Measurements from ENCODE around the gene SAMD5. TPM values are rescaled to one million over a fixed set of nuclear protein-coding genes. Genes with fewer than 3 reads are reported as not detected.

SAMD5 gene
- total and polyA plus RNA-seq, 9 of the 15 experiments (the other 6 are each of a cell fraction or from before 2014, with no cell fraction given), result 0.15 to 0.91 (median 0.55) TPM

- in situ Hi-C loops (cut with MboI), result no loop called here
- 32% methylated on average over 6 of the region's 6 CpGs for WGBS (ENCODE audit: insufficient coverage, low coverage, missing lambda C conversion rate)
- CTCF ChIA-PET (ENCODE audit: low intra/inter-chr PET ratio), result no interaction called here
- TF ChIP-seq RREB1 (CRISPR knock-in tag; IDR thresholded peaks at IDR 0.05), result no peak
- TF ChIP-seq RAD51 (IDR thresholded peaks at IDR 0.05; ENCODE audit: borderline replicate concordance, low read depth), result no peak
- TF ChIP-seq ZNF589 (CRISPR knock-in tag; IDR thresholded peaks at IDR 0.05; ENCODE audit: low read depth), result no peak
- no peak for TF ChIP-seq ZNF263 (CRISPR knock-in tag; IDR thresholded peaks at IDR 0.05; ENCODE audit: borderline replicate concordance)
- TF ChIP-seq ZNF583 (CRISPR knock-in tag; IDR thresholded peaks at IDR 0.05), result no peak
- no peak for TF ChIP-seq CREBBP (IDR thresholded peaks at IDR 0.05; ENCODE audit: low read depth, low read length)
- no peak for TF ChIP-seq BRF2 (IDR thresholded peaks at IDR 0.05; ENCODE audit: borderline replicate concordance, insufficient read depth, insufficient read length)
- no peak for TF ChIP-seq E2F5 (CRISPR knock-in tag; IDR thresholded peaks at IDR 0.05)
- no peak for TF ChIP-seq LCOR (CRISPR knock-in tag; IDR thresholded peaks at IDR 0.05)
- TF ChIP-seq ELF2 (CRISPR knock-in tag; IDR thresholded peaks at IDR 0.05), result no peak
- no peak for TF ChIP-seq MBD1 (CRISPR knock-in tag; IDR thresholded peaks at IDR 0.05)
- no peak for TF ChIP-seq THRAP3 (IDR thresholded peaks at IDR 0.05; ENCODE audit: borderline replicate concordance)
Observed at GRCh38 chr6:147538821-147539220, 30.3 kb downstream of the SAMD5 start.

More at GRCh38 chr6:147538821-147539220, 30.3 kb downstream of the SAMD5 start:
- Histone ChIP-seq H3K9me3 (replicated peaks; ENCODE audit: control insufficient read depth, insufficient read depth, low read depth, low read length) (no peaks in the 10 kb centered on the region; the same call in 1 of the 2 replicates), H3K27me3 (ENCODE audit: control insufficient read depth in 2 of 2, insufficient read depth in 2 of 2, low read length in 2 of 2) (no peaks in the 10 kb centered on the region), H3K4me3 (no peak overlapping the region), H3K9me1 (ENCODE audit: control insufficient read depth, insufficient read depth, low read length) (no peaks in the 10 kb centered on the region), H3K4me1 (replicated peaks in 1 of 2; ENCODE audit: control insufficient read depth in 2 of 2, insufficient read depth in 2 of 2, low read length in 2 of 2) (peaks cover 3 to 15% of the 10 kb centered on the region in 2 experiments; a peak in 3 of 5 replicates), H2AFZ (ENCODE audit: low read depth, low read length) (peak overlapping the region; percentile 74), H3K9ac (ENCODE audit: insufficient read depth in 1 of 2, low read depth in 2 of 2, low read length in 2 of 2) (peak overlapping the region in 1 of 2 experiments; percentile 31; a peak in 2 of 4 replicates), H3K79me2 (ENCODE audit: control insufficient read depth, insufficient read depth, low read length) (no peaks in the 10 kb centered on the region), H3K4me2 (ENCODE audit: insufficient read depth, low read length) (peak overlapping the region; percentile 56), H4K20me1 (replicated peaks; ENCODE audit: control insufficient read depth, insufficient read depth, low read length) (no peaks in the 10 kb centered on the region), H3K27ac (ENCODE audit: extremely low read depth, low read depth, low read length) (peak overlapping the region; percentile 31; the same call in 1 of the 3 replicates), H3K36me3 (ENCODE audit: control insufficient read depth, insufficient read depth, low read length) (no peaks in the 10 kb centered on the region)
- intact Hi-C loops (cut with micrococcal nuclease), result no loop called here
- DNase-seq (ENCODE audit: extremely low read depth in 1 of 4, low spot score in 3 of 4), result no peak
- no TSS peak for BruUV-seq (replicated peaks)
- no peak for FAIRE-seq
- peak; percentile 12; the same call in 1 of the 3 replicates for ATAC-seq
- POLR2A ChIA-PET, result no interaction called here

Data from K562 (cell line).